Activated T-helper 1 cell treated with anti-CD3 and anti-CD28 coated beads, Interleukin-2, amount 50 U/mL, for 16 hours (primary cell): Measurements from ENCODE around the gene GATD1.

Experiments used
- DNase-seq, 2 donors: peaks; one replicate each; pipeline ENCODE4 v3.0.0-alpha.2; 2020; ENCODE audit warnings: low read depth in 1 of 2, low spot score in 1 of 2

Gene GATD1

GRCh38 chr11:813072-813455 lies 35.8 kb upstream of the GATD1 start:
- DNase-seq: no peak

DNA sequence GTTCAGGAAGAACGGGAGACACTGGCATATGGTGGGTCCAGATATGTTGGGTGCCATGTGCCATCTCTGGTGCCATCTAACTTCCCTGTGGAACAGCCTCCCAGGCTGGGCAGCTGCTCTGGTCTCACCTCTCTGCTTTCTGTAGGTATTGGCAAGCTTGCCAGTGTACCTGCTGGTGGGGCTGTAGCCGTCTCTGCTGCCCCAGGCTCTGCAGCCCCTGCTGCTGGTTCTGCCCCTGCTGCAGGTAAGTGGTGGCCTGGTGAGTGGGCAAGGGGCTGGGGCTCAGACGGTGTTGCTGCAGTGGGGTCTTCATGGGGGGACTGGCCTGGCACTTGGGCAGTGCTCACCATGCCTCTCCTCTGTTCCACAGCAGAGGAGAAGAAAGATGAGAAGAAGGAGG lies 35.1 kb upstream of the GATD1 start:
- DNase-seq: no peak

DNA sequence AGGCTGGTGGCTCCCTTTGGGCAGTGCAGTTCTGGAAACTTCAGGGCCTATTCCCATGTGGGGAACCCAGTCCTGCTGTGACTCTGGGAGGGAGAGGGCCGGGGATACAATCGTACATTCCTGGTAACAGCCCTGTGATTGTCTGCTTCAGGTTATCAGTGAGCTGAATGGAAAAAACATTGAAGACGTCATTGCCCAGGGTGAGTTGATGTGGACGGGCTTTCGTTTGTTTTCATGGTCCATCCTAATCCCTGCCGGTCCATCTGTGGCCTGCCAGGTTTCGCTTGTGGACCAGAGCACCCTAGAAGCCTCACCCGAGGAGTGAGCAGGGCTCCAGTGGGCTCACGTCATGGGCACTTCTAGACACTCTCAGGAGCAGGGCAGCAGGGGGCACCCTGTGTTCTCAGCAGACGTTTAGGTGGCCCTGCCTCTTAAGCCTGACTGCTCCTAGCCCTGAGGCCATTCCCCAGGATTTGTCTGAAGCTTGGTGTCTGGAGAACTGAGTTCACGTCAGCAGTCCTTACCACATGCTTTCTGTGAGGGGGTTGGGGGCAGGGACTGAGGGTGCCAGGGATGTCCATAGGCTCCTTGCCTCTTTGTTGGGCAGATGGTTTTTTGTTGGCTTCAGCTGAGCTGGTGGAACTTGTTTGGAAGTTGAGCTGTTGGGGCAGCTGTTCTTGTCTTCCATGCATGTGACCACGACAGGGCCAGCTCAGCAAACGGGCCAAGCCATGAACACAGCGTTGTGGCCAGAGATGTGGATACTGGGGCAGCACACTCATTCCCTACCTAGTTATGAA lies 34.4 kb upstream of the GATD1 start:
- DNase-seq: no peak

DNA sequence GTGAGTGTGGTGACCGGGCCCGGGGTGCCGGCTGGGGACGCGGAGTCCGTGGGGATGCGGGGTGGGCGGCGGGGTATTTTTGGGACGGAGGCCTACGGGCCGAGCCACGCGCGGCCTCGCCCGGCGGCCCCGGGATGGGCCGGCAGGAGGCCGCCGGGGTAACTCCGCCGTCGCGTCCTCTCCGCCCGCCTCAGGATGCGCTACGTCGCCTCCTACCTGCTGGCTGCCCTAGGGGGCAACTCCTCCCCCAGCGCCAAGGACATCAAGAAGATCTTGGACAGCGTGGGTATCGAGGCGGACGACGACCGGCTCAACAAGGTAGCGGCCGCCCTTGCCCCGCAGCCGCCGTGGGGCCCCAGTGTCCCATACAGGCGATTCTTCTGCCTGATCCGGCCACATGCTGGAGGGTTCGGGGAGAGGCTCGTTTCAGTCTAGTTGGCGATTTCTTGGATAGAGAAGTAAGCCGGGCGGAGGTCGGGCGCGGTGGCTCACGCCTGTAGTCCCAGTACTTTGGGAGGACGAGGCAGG lies 32.8 kb upstream of the GATD1 start:
- DNase-seq: no peak

DNA sequence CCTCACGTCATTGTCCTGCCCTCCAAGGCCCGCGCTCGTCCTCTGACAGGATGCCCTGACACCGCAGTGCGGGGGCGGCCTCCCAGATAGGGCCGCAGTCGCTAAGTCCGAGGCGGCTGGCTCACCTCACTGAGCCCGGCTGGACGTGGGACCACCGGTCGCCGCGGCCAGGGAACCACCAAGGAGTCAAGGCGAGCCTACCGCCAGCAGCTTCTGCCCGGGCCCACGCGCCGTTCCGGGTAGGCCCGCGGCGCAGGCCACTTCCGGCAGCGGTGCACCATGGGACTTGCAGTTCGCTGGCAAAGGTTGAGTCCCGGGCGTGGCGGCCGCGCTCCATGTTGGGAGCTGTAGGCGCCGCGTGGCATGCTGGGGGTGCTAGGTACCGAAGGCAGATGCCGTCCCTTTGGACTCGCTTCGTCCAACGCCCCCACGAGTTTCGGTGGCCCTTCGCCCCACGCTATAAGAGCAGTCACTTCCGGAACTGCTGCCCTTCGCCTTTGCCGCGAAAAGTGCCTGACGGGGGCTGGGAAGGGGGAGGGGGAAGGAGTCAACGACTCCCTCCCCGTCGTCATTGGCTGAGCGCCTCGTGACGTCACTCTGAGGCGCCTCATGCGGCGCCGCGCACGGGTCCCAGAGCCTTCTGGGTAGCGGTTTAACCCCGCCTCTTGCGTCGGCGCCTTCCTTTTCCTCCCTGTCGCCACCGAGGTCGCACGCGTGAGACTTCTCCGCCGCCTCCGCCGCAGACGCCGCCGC lies 32.2 kb upstream of the GATD1 start, which contains the start of gene RPLP2:
Gene RPLP2 (plus strand): TSS at position 681 of the 753 bp plus-strand sequence. CDS start 268 bp downstream, outside the sequence.
- DNase-seq: peak; percentile 95 to 97

GRCh38 chr11:808427-809286 lies 31.4 kb upstream of the GATD1 start:
- no peak for DNase-seq

- no peak for DNase-seq
These were observed 27.3 kb upstream of the GATD1 start for GRCh38 chr11:804599-804964.

- no peak for DNase-seq
These were observed 26.7 kb upstream of the GATD1 start for GRCh38 chr11:803770-804598.

DNA sequence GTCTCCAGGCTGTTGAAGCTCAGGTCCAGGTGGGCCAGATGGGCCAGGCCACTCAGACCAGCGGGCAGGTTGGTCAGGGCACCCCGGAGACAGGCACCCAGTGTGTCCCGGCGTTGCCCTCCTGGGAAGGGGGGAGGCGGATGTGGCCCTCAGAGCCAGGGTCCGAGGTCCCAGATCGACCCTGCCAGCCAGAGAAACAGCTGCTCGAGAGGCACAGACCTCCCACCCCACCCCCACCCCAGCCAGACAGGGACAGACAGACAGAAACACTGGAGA lies 26.1 kb upstream of the GATD1 start:
- no peak for DNase-seq

GRCh38 chr11:802693-803466 lies 25.6 kb upstream of the GATD1 start:
- no peak for DNase-seq

GRCh38 chr11:802018-802617 lies 24.8 kb upstream of the GATD1 start:
- DNase-seq: no peak

DNA sequence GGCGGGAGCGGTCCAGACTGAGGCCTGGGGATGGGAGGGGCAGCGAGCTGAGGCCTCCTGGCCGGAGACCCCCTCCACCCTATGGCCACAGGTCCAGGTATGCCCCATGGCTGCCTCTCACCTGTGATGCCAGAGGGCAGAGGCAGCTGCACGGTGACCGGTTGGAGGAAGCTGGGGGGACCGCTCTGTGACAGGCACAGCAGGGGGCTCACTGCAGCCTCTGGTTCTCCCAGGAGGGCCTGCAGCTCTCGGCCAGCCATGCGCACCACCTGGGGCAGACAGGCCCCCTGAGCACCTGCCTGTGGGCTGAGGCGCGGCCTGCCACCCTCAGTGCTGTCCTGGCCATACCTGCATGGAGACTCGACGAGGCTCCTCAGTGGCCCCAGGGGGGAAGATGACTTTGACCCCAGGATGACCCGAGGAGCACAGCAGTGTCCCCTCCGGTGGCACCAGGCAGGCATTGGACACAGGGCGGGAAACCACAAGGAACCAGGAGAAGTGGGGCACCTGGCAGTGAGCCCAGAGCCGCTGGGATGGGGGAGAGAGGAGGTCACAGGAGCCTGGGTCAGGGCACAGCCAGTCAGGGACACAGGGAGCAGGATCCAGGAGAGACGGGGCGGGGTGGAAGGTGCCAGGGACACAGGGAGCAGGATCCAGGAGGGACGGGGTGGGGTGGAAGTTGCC lies 24.0 kb upstream of the GATD1 start:
- no peak for DNase-seq

DNA sequence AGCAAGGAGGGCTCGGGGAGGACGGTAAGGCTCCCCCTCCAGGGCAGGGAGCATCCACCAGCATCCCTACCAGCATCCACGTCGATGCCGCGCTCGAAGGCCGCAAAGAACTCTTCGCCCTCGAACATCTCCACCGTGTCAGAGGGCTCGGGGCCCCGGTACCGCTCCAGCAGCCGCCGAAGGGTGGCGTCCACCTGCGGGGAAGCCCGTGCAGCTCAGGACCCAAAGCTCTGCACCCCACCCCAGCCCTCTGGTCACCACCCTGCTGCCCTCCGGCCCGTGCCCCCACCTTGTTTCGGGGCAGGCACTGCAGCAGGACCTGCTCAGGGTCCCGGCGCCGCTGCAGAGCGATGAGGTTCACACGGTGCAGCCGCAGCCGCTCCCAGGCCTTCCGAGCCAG lies 23.2 kb upstream of the GATD1 start:
- no peak for DNase-seq

- DNase-seq: no peak
These were observed 22.5 kb upstream of the GATD1 start for GRCh38 chr11:799641-800316.

- DNase-seq: peak; percentile 66 to 76
These were observed 20.9 kb upstream of the GATD1 start, which contains the start of gene SLC25A22 for GRCh38 chr11:798093-798713. Gene SLC25A22, minus strand, starts transcription at chr11:798281. Its CDS starts 3,275 bp downstream, at chr11:795006.

- peak; percentile 39 to 61 for DNase-seq
These were observed 20.2 kb upstream of the GATD1 start for GRCh38 chr11:797296-798092.
